Testis (tissue), 3 donors: ENCODE results near the gene PPP1CB. TPM values are rescaled to one million over a fixed set of nuclear protein-coding genes. Genes with fewer than 3 reads are reported as not detected.
"Not testable (repeated sequence)": the region's sequence is repeated elsewhere in the genome, so short reads cannot be mapped to it uniquely, and the experiment has no call there.

Experiments
- DNase-seq: peaks from one replicate; pipeline ENCODE4 v3.0.0-alpha.2; 2019
- H3K27ac ChIP-seq, 2 donors: fragments of 200-600 bp; sonication (generic); one replicate each; pipeline ENCODE4 v1.5.1; 2019
- H3K27me3 ChIP-seq: fragments of 200-600 bp; sonication (generic); one replicate; pipeline ENCODE4 v1.5.1; 2019
- H3K36me3 ChIP-seq: fragments of 200-600 bp; sonication (generic); one replicate; pipeline ENCODE4 v1.5.1; 2017; ENCODE audit warnings: low read depth; ENCODE audit errors: missing control alignments
- H3K4me1 ChIP-seq: fragments of 200-600 bp; sonication (generic); one replicate; pipeline ENCODE4 v1.5.1; 2019
- H3K4me3 ChIP-seq, 2 donors: fragments of 200-600 bp; sonication (generic); one replicate each; pipeline ENCODE4 v1.5.1; 2017 to 2019
- H3K9me3 ChIP-seq: fragments of 200-600 bp; sonication (generic); one replicate; pipeline ENCODE4 v1.5.1; 2017
- POLR2A ChIP-seq: fragments of 450-650 bp; IDR thresholded peaks from one replicate; pipeline ENCODE4 v1.6.1; 2017; ENCODE audit warnings: antibody characterized with exemption, mild to moderate bottlenecking, moderate library complexity
- WGBS, 2 donors: methylation state at CpG; one replicate each; pipeline ENCODE4 v1.1.5; 2018; 5-methylcytosine and 5-hydroxymethylcytosine counted together
- intact Hi-C: fragments of 100-400 bp; cut with DNase I; formaldehyde crosslinking; loops from one replicate; pipeline ENCODE4 v1.15.1; 2023; ENCODE audit warnings: low total_unique reads
- polyA plus RNA-seq: library from polyadenylated mRNA; stranded (reverse); fragments of 350-450 nt; fragmentation: Illumina TruSeq; extraction: RNeasy Lipid Tissue Mini Kit (QIAGEN cat#74804); gene quantifications from one replicate; pipeline ENCODE4 v1.2.3, GENCODE V29; 2014; ENCODE audit warnings: low read depth, low replicate concordance; ENCODE audit not compliant: insufficient read depth
- total RNA-seq, 2 donors: library from RNA; depleted of rRNA; stranded (reverse); fragments of >200 nt; gene quantifications; one replicate each; pipeline ENCODE4 v1.2.3, GENCODE V29; 2016
- TF ChIP-seq, protein P1 (sequence below), 3 experiments: fragments of 450-650 bp in 2 of 3; fragments of 200-600 bp in 1 of 3; sonication (generic) in 1 of 3; IDR thresholded peaks; one replicate each; pipeline ENCODE4 v1.5.1; 2016 to 2019; ENCODE audit warnings: antibody characterized with exemption in 3 of 3, mild to moderate bottlenecking in 2 of 3, moderate library complexity in 1 of 3

PPP1CB gene
- total and polyA plus RNA-seq, 3 donors from 2014 or later, result 84.8 to 204 (median 175) TPM

DNA sequence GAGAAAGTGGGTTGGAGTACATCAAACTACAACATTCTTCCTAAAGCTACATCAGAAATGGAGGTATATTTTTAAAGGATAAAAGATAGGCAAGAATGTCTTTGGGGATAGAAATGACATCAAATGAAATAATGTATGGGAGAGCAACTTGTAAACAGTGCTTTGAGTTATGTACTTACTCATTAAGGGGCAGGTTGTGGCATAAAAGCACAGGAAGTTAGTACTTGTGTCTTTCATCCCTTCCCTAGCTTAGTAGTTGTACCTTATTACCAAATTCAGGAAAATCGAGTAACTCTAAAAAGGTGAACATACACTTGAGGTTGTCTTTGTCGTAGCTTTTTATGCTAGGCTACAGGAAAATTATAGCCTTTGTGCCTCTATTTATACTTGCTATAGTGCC lies 28.9 kb downstream of the PPP1CB start:
- no peak overlapping the region for H3K27ac ChIP-seq
- intact Hi-C loops, result no loop called here
- whole genome bisulfite sequencing, 2 donors, result 86 to 94% methylated on average over 2 of the region's 2 CpGs
- DNase-seq, result no peak
- TF ChIP-seq, protein P1, sequence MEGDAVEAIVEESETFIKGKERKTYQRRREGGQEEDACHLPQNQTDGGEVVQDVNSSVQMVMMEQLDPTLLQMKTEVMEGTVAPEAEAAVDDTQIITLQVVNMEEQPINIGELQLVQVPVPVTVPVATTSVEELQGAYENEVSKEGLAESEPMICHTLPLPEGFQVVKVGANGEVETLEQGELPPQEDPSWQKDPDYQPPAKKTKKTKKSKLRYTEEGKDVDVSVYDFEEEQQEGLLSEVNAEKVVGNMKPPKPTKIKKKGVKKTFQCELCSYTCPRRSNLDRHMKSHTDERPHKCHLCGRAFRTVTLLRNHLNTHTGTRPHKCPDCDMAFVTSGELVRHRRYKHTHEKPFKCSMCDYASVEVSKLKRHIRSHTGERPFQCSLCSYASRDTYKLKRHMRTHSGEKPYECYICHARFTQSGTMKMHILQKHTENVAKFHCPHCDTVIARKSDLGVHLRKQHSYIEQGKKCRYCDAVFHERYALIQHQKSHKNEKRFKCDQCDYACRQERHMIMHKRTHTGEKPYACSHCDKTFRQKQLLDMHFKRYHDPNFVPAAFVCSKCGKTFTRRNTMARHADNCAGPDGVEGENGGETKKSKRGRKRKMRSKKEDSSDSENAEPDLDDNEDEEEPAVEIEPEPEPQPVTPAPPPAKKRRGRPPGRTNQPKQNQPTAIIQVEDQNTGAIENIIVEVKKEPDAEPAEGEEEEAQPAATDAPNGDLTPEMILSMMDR (IDR thresholded peaks at IDR 0.05), result no peak
- no peaks in the 10 kb centered on the region for H3K36me3 ChIP-seq
- H3K4me1 ChIP-seq, result no peaks in the 10 kb centered on the region
- H3K9me3 ChIP-seq, result no peaks in the 10 kb centered on the region
- H3K4me3 ChIP-seq, result no peak overlapping the region
- no peaks in the 10 kb centered on the region for H3K27me3 ChIP-seq

- intact Hi-C loops, result no loop called here
- no peaks in the 10 kb centered on the region for H3K36me3 ChIP-seq
- WGBS, 2 donors, result 58 to 93% methylated on average over 3 of the region's 3 CpGs
- H3K27me3 ChIP-seq, result no peaks in the 10 kb centered on the region
- TF ChIP-seq POLR2A, result no peak
- TF ChIP-seq, protein P1 (IDR thresholded peaks at IDR 0.05), result no peak
- H3K4me3 ChIP-seq, result no peak overlapping the region
- no peak overlapping the region for H3K27ac ChIP-seq
- DNase-seq, result no peak
- no peaks in the 10 kb centered on the region for H3K4me1 ChIP-seq
- no peaks in the 10 kb centered on the region for H3K9me3 ChIP-seq
Observed at GRCh38 chr2:28782423-28782822, 30.8 kb downstream of the PPP1CB start.

DNA sequence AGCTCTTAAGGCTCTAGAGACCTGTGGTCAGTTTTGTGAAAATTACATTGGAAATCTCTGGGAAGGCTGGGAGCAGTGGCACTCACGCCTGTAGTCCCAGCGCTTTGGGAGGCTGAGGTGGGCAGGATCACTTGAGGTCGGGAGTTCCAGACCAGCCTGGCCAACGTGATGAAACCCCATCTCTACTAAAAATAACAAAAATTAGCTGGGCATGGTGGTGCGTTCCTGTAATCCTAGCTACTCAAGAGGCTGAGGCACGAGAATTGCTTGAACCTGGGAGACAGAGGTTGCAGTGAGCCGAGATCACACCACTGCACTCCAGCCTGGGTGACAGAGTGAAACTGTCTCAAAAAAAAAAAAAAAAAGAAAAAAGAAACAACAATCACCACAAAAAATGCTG lies 32.9 kb downstream of the PPP1CB start:
- intact Hi-C loops, DNase-seq, H3K36me3 ChIP-seq, H3K27me3 ChIP-seq, H3K9me3 ChIP-seq, H3K4me3 ChIP-seq, H3K27ac ChIP-seq, H3K4me1 ChIP-seq: not testable (repeated sequence)
- WGBS, 2 donors, result 71 to 81% methylated on average over 7 of the region's 7 CpGs

DNA sequence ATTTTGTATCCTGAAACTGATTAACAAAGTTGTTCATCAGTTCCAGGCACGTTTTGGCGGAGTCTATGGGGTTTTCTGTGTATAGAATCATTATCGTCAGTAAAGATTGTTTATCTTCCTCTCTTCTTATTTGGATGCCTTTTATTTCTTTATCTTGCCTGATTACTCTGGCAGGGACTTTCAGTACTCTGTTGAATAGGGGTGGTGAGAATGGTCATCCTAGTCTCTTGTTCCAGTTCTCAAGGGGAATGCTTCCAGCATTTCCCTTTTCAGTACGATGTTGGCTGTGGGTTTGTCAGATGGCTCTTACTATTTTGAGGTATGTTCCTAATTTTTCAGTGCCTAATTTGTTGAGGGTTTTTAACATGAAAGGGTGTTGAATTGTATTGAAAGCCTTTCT lies 45.0 kb downstream of the PPP1CB start:
- intact Hi-C loops, result no loop called here
- no peaks in the 10 kb centered on the region for H3K4me1 ChIP-seq

GRCh38 chr2:28801726-28802125 lies 50.1 kb downstream of the PPP1CB start:
- Histone ChIP-seq H3K9me3 (no peaks in the 10 kb centered on the region), H3K27ac (no peak overlapping the region), H3K4me1 (no peaks in the 10 kb centered on the region), H3K27me3 (no peaks in the 10 kb centered on the region), H3K36me3 (no peaks in the 10 kb centered on the region), H3K4me3 (no peak overlapping the region)
- TF ChIP-seq, protein P1 (IDR thresholded peaks at IDR 0.05), result no peak
- TF ChIP-seq POLR2A, result no peak
- intact Hi-C loops, result no loop called here
- WGBS, 2 donors, result 83 to 88% methylated on average over 3 of the region's 3 CpGs
- DNase-seq, result no peak

More for the DNA sequence above, 45.0 kb downstream of the PPP1CB start:
- TF ChIP-seq, protein P1 (IDR thresholded peaks at IDR 0.05), result no peak
- no peak for TF ChIP-seq POLR2A
- Histone ChIP-seq H3K4me3 (no peak overlapping the region), H3K36me3 (no peaks in the 10 kb centered on the region), H3K27ac (peak overlapping the region in 1 of 2 donors; percentile 33), H3K9me3 (no peaks in the 10 kb centered on the region), H3K27me3 (no peaks in the 10 kb centered on the region)
- WGBS, 2 donors, result 29 to 49% methylated on average over 4 of the region's 4 CpGs
- no peak for DNase-seq
